Measurements from ENCODE around the gene GGCT.

The GGCT gene

DNA sequence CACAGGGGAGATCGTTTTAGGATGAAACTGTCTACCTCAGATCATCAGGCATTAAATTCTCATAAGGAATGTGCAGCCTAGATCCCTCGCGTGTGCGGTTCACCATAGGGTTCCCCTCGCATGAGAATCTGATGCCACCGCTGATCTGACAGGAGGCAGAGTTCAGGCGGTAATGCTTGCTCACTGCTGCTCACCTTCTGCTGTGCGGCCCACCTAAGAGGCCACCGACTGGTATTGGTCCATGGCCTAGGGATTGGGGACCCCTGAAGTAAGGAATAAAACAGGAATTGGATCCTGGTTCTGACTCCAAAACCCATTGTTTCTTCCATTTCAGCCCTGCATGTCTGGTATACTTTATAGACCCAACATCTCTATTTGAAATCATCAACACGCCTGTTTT lies 30.1 kb downstream of the GGCT start:
- DNase-seq (ENCODE audit: low spot score): no peak
- no peak for TF ChIP-seq CTCF (IDR thresholded peaks at IDR 0.05; ENCODE audit: extremely low read depth, missing control alignments)

DNA sequence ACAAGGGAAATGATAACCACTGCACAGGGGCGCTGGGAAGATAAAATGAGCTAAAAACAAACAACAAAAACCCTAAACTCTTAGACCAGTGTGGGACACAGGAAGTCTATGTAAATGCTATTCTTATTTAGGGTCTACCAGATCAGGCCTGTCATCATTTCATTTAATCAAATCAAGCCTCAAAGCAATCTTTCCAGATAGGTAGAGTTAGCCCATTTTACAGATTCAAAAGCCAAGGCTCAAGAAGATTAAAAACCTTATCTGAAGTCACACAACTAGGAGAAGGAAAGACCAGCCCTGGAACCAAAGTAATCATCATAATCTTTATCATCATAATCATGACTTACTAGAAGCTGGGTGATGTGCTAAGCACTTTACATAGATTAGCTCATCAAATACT lies 30.7 kb downstream of the GGCT start:
- no peak for DNase-seq (ENCODE audit: low spot score)
- TF ChIP-seq CTCF (IDR thresholded peaks at IDR 0.05; ENCODE audit: extremely low read depth, missing control alignments): no peak

DNA sequence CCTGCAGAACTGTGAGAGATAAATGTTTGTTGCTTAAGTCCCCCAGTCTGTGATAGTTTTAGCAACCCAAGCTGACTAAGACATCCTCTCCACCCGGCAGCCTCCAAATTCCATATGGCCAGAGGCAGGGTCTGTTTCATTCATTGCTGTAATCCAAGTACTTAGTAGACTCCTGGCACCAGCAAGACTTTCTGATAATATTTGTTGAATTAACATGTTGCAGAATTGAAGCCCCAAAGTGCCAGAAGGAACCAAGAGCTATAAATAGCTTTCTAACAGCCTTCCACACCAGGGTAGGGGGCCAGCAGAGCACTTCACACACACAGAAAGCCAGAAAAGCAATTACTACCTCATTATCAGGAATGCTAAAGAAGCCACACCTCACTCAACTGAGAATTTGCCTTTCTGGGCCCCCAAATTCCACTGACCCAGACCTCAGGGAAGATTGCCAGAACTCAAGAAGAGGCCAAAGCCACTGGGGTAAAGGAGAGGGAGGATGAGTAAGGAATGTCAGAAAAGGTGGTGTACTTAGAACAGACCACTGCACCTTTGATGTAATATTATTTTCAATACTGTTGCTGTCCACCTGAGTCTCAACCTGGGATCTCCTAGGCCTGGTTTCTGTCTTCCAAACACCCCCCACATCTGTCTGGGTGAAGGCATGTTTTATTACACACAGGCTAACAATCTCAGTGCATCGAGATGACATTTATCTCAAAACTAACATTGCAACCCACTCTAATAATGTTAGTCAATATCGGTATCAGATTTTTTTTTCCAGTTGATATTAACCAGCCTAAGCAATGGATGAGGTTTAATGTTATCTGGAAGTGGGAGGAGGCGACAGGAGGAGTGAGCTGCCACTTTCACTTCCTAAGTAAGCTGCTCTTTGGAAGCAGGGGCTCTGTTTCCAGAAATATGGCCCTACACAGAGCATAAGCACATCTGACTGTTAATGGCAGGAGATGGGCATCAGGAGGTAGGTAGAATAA lies 31.5 kb downstream of the GGCT start:
- no peak for DNase-seq (ENCODE audit: low spot score)

DNA sequence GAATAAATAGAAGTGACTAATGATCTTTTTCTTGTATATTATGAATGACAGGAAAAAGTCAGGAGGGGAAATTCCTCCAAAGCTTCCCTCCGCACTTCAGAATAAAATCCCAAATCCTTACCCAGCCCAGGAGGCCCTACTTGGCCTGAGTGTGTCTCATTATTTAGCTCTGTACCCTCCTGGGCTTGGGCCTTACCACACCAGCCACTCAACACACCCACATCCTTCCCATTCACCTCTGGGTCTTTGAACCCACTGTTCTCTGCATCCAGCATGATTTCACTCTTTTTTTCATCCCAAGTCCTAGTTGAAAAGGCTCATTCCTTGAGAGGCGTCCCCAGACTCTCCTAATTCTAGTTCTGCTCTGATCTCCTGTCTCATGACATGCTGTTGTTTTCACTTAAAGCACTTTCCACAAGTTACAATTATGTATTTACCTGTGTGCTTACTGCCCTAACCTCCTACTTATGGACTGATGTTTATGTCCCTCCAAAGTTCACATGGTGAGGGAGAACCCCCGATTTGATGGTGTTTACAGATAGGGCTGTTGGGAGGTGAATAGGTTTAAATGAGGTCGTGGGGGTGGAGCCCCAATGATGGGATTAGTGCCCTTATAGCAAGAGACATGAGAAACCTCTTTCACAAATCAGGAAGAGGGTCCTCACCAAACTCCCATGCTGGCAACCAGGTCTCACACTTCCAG lies 32.4 kb downstream of the GGCT start:
- no peak for TF ChIP-seq CTCF (IDR thresholded peaks at IDR 0.05; ENCODE audit: extremely low read depth, missing control alignments)
- no peak for DNase-seq (ENCODE audit: low spot score)

More for the DNA sequence above, 31.5 kb downstream of the GGCT start:
- no peak for TF ChIP-seq CTCF (IDR thresholded peaks at IDR 0.05; ENCODE audit: extremely low read depth, missing control alignments)

DNA sequence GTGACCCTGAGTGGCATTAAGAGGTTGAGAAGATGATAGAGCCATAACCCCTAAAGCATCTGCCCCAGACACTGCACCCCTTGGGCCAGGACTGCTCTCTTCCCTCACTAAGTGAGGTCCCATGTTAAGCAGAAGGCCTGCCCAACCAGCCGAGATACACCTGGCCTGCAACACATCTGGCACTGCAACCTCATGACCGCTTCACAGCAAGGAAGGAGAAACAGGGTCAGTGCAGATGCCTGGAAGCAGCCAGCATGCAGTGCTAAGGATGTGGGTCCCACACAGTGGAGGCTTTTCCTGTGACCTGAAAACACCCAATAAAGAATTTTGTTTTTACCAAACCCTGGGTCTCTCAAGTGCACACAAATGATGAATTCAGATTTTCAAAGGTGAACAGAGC lies 33.4 kb downstream of the GGCT start:
- TF ChIP-seq CTCF (IDR thresholded peaks at IDR 0.05; ENCODE audit: extremely low read depth, missing control alignments): no peak
- no peak for DNase-seq (ENCODE audit: low spot score)

DNA sequence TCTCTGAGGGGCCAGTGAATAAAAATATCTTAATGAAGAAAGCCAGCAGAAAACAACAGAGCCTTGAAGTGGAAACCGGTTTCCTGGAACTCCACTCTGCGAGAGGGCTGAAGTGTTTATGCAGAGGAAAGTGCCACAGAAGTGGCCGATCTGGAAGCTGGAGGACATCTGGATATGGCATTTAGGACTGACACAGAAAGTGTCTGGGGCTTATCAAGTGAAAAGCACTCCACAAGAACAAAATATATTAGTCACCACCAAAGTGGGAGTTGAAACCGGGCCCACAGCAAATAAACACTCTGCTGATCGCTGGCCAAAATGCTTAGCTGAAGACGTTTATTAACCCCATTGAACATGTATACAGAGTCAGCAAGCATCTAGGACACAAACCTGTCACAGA lies 33.9 kb downstream of the GGCT start:
- no peak for TF ChIP-seq CTCF (IDR thresholded peaks at IDR 0.05; ENCODE audit: extremely low read depth, missing control alignments)
- no peak for DNase-seq (ENCODE audit: low spot score)

- no peak for DNase-seq (ENCODE audit: low spot score)
- TF ChIP-seq CTCF (IDR thresholded peaks at IDR 0.05; ENCODE audit: extremely low read depth, missing control alignments): no peak
These were observed 34.4 kb downstream of the GGCT start for GRCh38 chr7:30470163-30470770.

All from GM20000 (cell line).